ENCODE data around the gene YWHAH. TPM values are rescaled to one million over a fixed set of nuclear protein-coding genes. Genes with fewer than 3 reads are reported as not detected.

YWHAH gene
- total RNA-seq, 2 donors from 2014 or later, result 62.6 to 77.8 TPM

GRCh38 chr22:31954535-31955523 lies 10.5 kb downstream of the YWHAH start:
- TF ChIP-seq CTCF (IDR thresholded peaks at IDR 0.05), result no peak
- no peak for TF ChIP-seq POLR2A (IDR thresholded peaks at IDR 0.05)
- DNase-seq (no peak), ATAC-seq (no peak)
- no peaks in the 10 kb centered on the region for H3K27me3 ChIP-seq
- H3K27ac ChIP-seq, result peak overlapping the region in 3 of 4 donors; percentile 5 to 22 (median 9)
- WGBS, 2 donors, result 75 to 88% methylated on average over 11 of the region's 11 CpGs
- H3K4me3 ChIP-seq, result no peak overlapping the region
- H3K36me3 ChIP-seq (replicated peaks in 1 of 2; ENCODE audit: insufficient read depth in 1 of 2, low read depth in 2 of 2), result peaks cover 9 to 10% of the 10 kb centered on the region in 2 donors
- intact Hi-C loops (cut with DNase I), result no loop called here
- H3K4me1 ChIP-seq, result peaks cover 48% of the 10 kb centered on the region
- H3K9me3 ChIP-seq, result no peaks in the 10 kb centered on the region

GRCh38 chr22:31956360-31956759 lies 12.0 kb downstream of the YWHAH start:
- ATAC-seq (no peak), DNase-seq (no peak)
- Histone ChIP-seq H3K4me1 (peaks cover 39% of the 10 kb centered on the region), H3K27me3 (no peaks in the 10 kb centered on the region), H3K27ac (no peak overlapping the region), H3K4me3 (no peak overlapping the region), H3K9me3 (no peaks in the 10 kb centered on the region), H3K36me3 (replicated peaks in 1 of 2; ENCODE audit: insufficient read depth in 1 of 2, low read depth in 2 of 2) (peaks cover 9 to 10% of the 10 kb centered on the region in 2 donors)
- intact Hi-C loops (cut with DNase I), result no loop called here
- WGBS, 2 donors, result 90 to 94% methylated on average over 11 to 12 of the region's 12 CpGs
- TF ChIP-seq POLR2A (IDR thresholded peaks at IDR 0.05), result no peak
- no peak for TF ChIP-seq CTCF (IDR thresholded peaks at IDR 0.05)

- Histone ChIP-seq H3K36me3 (replicated peaks in 1 of 2; ENCODE audit: insufficient read depth in 1 of 2, low read depth in 2 of 2) (peaks cover 9 to 10% of the 10 kb centered on the region in 2 donors), H3K4me1 (peaks cover 22% of the 10 kb centered on the region), H3K27me3 (no peaks in the 10 kb centered on the region), H3K9me3 (no peaks in the 10 kb centered on the region), H3K4me3 (no peak overlapping the region), H3K27ac (no peak overlapping the region)
- intact Hi-C loops (cut with DNase I), result no loop called here
- ATAC-seq (no peak), DNase-seq (no peak)
- 77 to 87% methylated on average over 9 of the region's 9 CpGs for WGBS, 2 donors
- TF ChIP-seq POLR2A (IDR thresholded peaks at IDR 0.05) (no peak), CTCF (IDR thresholded peaks at IDR 0.05) (no peak)
Observed at GRCh38 chr22:31957970-31958594, 13.7 kb downstream of the YWHAH start.

- TF ChIP-seq POLR2A (IDR thresholded peaks at IDR 0.05) (no peak), CTCF (IDR thresholded peaks at IDR 0.05) (no peak)
- no peaks in the 10 kb centered on the region for H3K27me3 ChIP-seq
- peaks cover 15% of the 10 kb centered on the region for H3K4me1 ChIP-seq
- intact Hi-C loops (cut with DNase I), result no loop called here
- no peak for DNase-seq
- H3K36me3 ChIP-seq (replicated peaks in 1 of 2; ENCODE audit: insufficient read depth in 1 of 2, low read depth in 2 of 2), result peaks cover 9 to 10% of the 10 kb centered on the region in 2 donors
- no peaks in the 10 kb centered on the region for H3K9me3 ChIP-seq
- ATAC-seq, result no peak
- H3K4me3 ChIP-seq, result no peak overlapping the region
- H3K27ac ChIP-seq, result no peak overlapping the region
- WGBS, 2 donors, result 74 to 75% methylated on average over 12 of the region's 12 CpGs
Observed at GRCh38 chr22:31958625-31959239, 14.4 kb downstream of the YWHAH start.

Measured in body of pancreas (tissue), 4 donors.